Measurements from ENCODE around the gene CNST. TPM values are rescaled to one million over a fixed set of nuclear protein-coding genes. Genes with fewer than 3 reads are reported as not detected.

The CNST gene
- polyA plus RNA-seq, 1 experiment = 21.5 TPM

GRCh38 chr1:246572785-246573184 is 6.5 kb downstream of the CNST start:
- Histone ChIP-seq H3K9me3 (ENCODE audit: control insufficient read depth, insufficient read depth, low read length) (no peaks in the 10 kb centered on the region), H3K27me3 (ENCODE audit: control insufficient read depth, insufficient read depth, low read length) (no peaks in the 10 kb centered on the region), H3K27ac (ENCODE audit: low read depth, low read length) (no peak overlapping the region), H3K4me3 (ENCODE audit: low read depth, low read length) (no peak overlapping the region)
- CTCF ChIA-PET = no interaction called here
- no peak for TF ChIP-seq CTCF (IDR thresholded peaks at IDR 0.05; ENCODE audit: low read depth, low read length)
- DNase-seq (ENCODE audit: low read depth, low spot score) = no peak
- POLR2A ChIA-PET = no interaction called here

- Histone ChIP-seq H3K9me3 (ENCODE audit: control insufficient read depth, insufficient read depth, low read length) (no peaks in the 10 kb centered on the region), H3K4me3 (ENCODE audit: low read depth, low read length) (no peak overlapping the region), H3K27me3 (ENCODE audit: control insufficient read depth, insufficient read depth, low read length) (no peaks in the 10 kb centered on the region), H3K27ac (ENCODE audit: low read depth, low read length) (no peak overlapping the region)
- DNase-seq (ENCODE audit: low read depth, low spot score) = no peak
- POLR2A ChIA-PET = no interaction called here
- CTCF ChIA-PET = no interaction called here
- TF ChIP-seq CTCF (IDR thresholded peaks at IDR 0.05; ENCODE audit: low read depth, low read length) = no peak
Observed at GRCh38 chr1:246573491-246573890, 7.2 kb downstream of the CNST start.

GRCh38 chr1:246576709-246577032 is 10.4 kb downstream of the CNST start:
- Histone ChIP-seq H3K9me3 (ENCODE audit: control insufficient read depth, insufficient read depth, low read length) (no peaks in the 10 kb centered on the region), H3K4me3 (ENCODE audit: low read depth, low read length) (no peak overlapping the region), H3K27ac (ENCODE audit: low read depth, low read length) (no peak overlapping the region), H3K27me3 (ENCODE audit: control insufficient read depth, insufficient read depth, low read length) (no peaks in the 10 kb centered on the region)
- DNase-seq (ENCODE audit: low read depth, low spot score) = no peak
- CTCF ChIA-PET = no interaction called here
- POLR2A ChIA-PET = no interaction called here
- TF ChIP-seq CTCF (IDR thresholded peaks at IDR 0.05; ENCODE audit: low read depth, low read length) = no peak

GRCh38 chr1:246577082-246577719 is 10.9 kb downstream of the CNST start:
- ChIA-PET CTCF (no interaction called here), POLR2A (no interaction called here)
- H3K27me3 ChIP-seq (ENCODE audit: control insufficient read depth, insufficient read depth, low read length) = no peaks in the 10 kb centered on the region
- TF ChIP-seq CTCF (IDR thresholded peaks at IDR 0.05; ENCODE audit: low read depth, low read length) = no peak
- H3K27ac ChIP-seq (ENCODE audit: low read depth, low read length) = no peak overlapping the region
- no peak for DNase-seq (ENCODE audit: low read depth, low spot score)
- no peak overlapping the region for H3K4me3 ChIP-seq (ENCODE audit: low read depth, low read length)
- no peaks in the 10 kb centered on the region for H3K9me3 ChIP-seq (ENCODE audit: control insufficient read depth, insufficient read depth, low read length)

- Histone ChIP-seq H3K27ac (ENCODE audit: low read depth, low read length) (no peak overlapping the region), H3K9me3 (ENCODE audit: control insufficient read depth, insufficient read depth, low read length) (no peaks in the 10 kb centered on the region), H3K4me3 (ENCODE audit: low read depth, low read length) (no peak overlapping the region), H3K27me3 (ENCODE audit: control insufficient read depth, insufficient read depth, low read length) (no peaks in the 10 kb centered on the region)
- ChIA-PET POLR2A (interaction anchor here (1.0 kb wide), 1 partner anchor 31 kb away, joined by 3 read pairs; no protein-coding TSS in a partner anchor), CTCF (no interaction called here)
- DNase-seq (ENCODE audit: low read depth, low spot score) = no peak
- no peak for TF ChIP-seq CTCF (IDR thresholded peaks at IDR 0.05; ENCODE audit: low read depth, low read length)
Observed at GRCh38 chr1:246577720-246578106, 11.5 kb downstream of the CNST start.
